SH-SY5Y (cell line): ENCODE measurements around the gene ZNF205.

Experiments used
- GATA2 ChIP-seq: IDR thresholded peaks from 2 replicates; pipeline ENCODE4 v1.6.1; 2011; ENCODE audit warnings: mild to moderate bottlenecking, low read depth, low read length
- GATA3 ChIP-seq: IDR thresholded peaks from 2 replicates; pipeline ENCODE4 v1.6.1; 2011; ENCODE audit warnings: low read depth, mild to moderate bottlenecking, low read length, moderate library complexity

- TF ChIP-seq GATA3 (no peak), GATA2 (no peak)
These were observed 49.0 kb downstream of the ZNF205 start for GRCh38 chr16:3161235-3162018.
